COLO668 (cell line): Measurements from ENCODE around the gene TBC1D22A.
A peak's percentile ranks its signal among the peaks of the same experiment; 100 is the strongest.

Experiments used
- DNase-seq: peaks from one replicate; lab custom pipeline; 2025; ENCODE audit not compliant: unreplicated experiment; lab: John Stamatoyannopoulos, UW

Gene TBC1D22A

GRCh38 chr22:46737105-46737975, 25.1 kb upstream of the TBC1D22A start:
- peak; percentile 64 for DNase-seq

GRCh38 chr22:46737976-46738646, 24.3 kb upstream of the TBC1D22A start, which contains the start of gene CERK:
TSS of gene CERK (minus strand) at chr22:46738252. CDS start at chr22:46738148, 104 bp downstream.
- DNase-seq: peak; percentile 74

- DNase-seq: no peak
Measured at GRCh38 chr22:46738647-46739093, 23.8 kb upstream of the TBC1D22A start.

- peak; percentile 50 for DNase-seq
Measured at GRCh38 chr22:46739094-46739870, 23.2 kb upstream of the TBC1D22A start.

GRCh38 chr22:46740910-46741780, 21.3 kb upstream of the TBC1D22A start:
- DNase-seq: no peak

GRCh38 chr22:46741974-46742519, 20.4 kb upstream of the TBC1D22A start:
- no peak for DNase-seq

GRCh38 chr22:46742576-46743221, 19.8 kb upstream of the TBC1D22A start:
- peak; percentile 16 for DNase-seq

- DNase-seq: no peak
Measured at GRCh38 chr22:46744581-46744980, 17.9 kb upstream of the TBC1D22A start.

GRCh38 chr22:46746192-46746591, 16.3 kb upstream of the TBC1D22A start:
- no peak for DNase-seq

- no peak for DNase-seq
Measured at GRCh38 chr22:46746620-46747019, 15.8 kb upstream of the TBC1D22A start.

GRCh38 chr22:46747646-46748045, 14.8 kb upstream of the TBC1D22A start:
- DNase-seq: peak; percentile 27

- DNase-seq: no peak
Measured at GRCh38 chr22:46748206-46748907, 14.1 kb upstream of the TBC1D22A start.

- DNase-seq: no peak
Measured at GRCh38 chr22:46748908-46749675, 13.4 kb upstream of the TBC1D22A start.

GRCh38 chr22:46749682-46750529, 12.5 kb upstream of the TBC1D22A start:
- DNase-seq: no peak

GRCh38 chr22:46750530-46750800, 12.0 kb upstream of the TBC1D22A start:
- no peak for DNase-seq

GRCh38 chr22:46750863-46751443, 11.5 kb upstream of the TBC1D22A start:
- DNase-seq: peak; percentile 56

GRCh38 chr22:46752286-46752987, 10.0 kb upstream of the TBC1D22A start:
- no peak for DNase-seq
